Mucosa of stomach (tissue), 1 donor: ENCODE results near the gene MED9.
A peak's percentile ranks its signal among the peaks of the same experiment; 100 is the strongest.
"Not testable (repeated sequence)": the region's sequence is repeated elsewhere in the genome, so short reads cannot be mapped to it uniquely, and the experiment has no call there.

Experiments
- H3K27me3 ChIP-seq: one replicate; pipeline ENCODE4 v1.7.0; 2013; ENCODE audit warnings: mild to moderate bottlenecking, low read length; ENCODE audit not compliant: control insufficient read depth, insufficient read depth
- H3K36me3 ChIP-seq: one replicate; pipeline ENCODE4 v1.7.0; 2013; ENCODE audit warnings: low read length; ENCODE audit not compliant: control insufficient read depth, insufficient read depth
- H3K4me1 ChIP-seq: one replicate; pipeline ENCODE4 v1.7.0; 2013; ENCODE audit warnings: mild to moderate bottlenecking, low read length; ENCODE audit not compliant: control insufficient read depth, insufficient read depth
- H3K4me3 ChIP-seq: one replicate; pipeline ENCODE4 v1.7.0; 2013; ENCODE audit warnings: low read length
- H3K9ac ChIP-seq: one replicate; pipeline ENCODE4 v1.7.0; 2013; ENCODE audit warnings: mild to moderate bottlenecking, low read length, moderate library complexity
- H3K9me3 ChIP-seq: one replicate; pipeline ENCODE4 v1.7.0; 2013; ENCODE audit warnings: mild to moderate bottlenecking, low read length, moderate library complexity; ENCODE audit not compliant: control insufficient read depth
- donor health status: Pancreatic carcinoma.

The MED9 gene

DNA sequence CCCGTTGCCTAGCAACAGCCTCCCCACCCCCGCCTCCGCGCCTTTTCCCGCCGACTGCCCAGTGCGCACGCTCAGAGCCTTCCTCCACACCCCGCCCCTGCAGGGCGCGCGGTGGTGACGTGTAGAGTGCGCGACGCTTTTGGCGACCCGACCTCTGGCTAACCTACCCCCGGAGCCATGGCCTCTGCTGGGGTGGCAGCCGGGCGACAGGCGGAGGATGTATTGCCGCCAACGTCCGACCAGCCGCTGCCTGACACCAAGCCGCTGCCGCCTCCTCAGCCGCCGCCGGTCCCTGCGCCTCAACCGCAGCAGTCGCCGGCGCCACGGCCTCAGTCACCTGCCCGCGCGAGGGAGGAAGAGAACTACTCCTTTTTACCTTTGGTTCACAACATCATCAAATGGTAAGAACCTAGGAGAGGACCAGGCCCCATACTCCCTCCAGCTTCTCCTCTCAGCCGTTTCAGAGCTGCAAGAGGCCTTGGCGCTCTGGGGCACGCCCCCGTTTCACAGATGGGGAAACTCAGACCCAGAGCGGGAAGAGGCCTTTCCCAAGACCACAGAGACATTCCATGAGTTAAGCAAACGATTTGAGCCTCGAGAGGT lies at the start of gene MED9:
MED9 (plus strand) TSS at position 136 of the 603 bp plus-strand sequence; CDS start at position 178, 42 bp downstream.
- H3K27me3 ChIP-seq, result no peaks in the 10 kb centered on the region
- peak within 1 kb of the TSS; percentile 99 for H3K9ac ChIP-seq
- H3K9me3 ChIP-seq, result no peaks in the 10 kb centered on the region
- peaks cover 7% of the 10 kb centered on the region for H3K36me3 ChIP-seq
- H3K4me3 ChIP-seq, result peak within 1 kb of the TSS; percentile 99
- peaks cover 11% of the 10 kb centered on the region for H3K4me1 ChIP-seq

- Histone ChIP-seq H3K9ac (no peak overlapping the region), H3K4me1 (no peaks in the 10 kb centered on the region), H3K27me3 (no peaks in the 10 kb centered on the region), H3K36me3 (no peaks in the 10 kb centered on the region), H3K9me3 (no peaks in the 10 kb centered on the region), H3K4me3 (no peak overlapping the region)
Measured at GRCh38 chr17:17429222-17429621, 47.6 kb upstream of the MED9 start.

DNA sequence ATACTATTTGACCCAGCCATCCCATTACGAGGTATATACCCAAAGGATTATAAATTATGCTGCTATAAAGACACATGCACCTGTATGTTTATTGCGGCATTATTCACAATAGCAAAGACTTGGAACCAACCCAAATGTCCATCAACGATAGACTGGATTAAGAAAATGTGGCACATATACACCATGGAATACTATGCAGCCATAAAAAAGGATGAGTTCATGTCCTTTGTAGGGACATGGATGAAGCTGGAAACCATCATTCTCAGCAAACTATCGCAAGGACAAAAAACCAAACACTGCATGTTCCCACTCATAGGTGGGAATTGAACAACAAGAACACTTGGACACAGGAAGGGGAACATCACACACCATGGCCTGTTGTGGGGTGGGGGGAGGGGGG lies 45.9 kb upstream of the MED9 start:
- H3K9me3 ChIP-seq, H3K36me3 ChIP-seq, H3K9ac ChIP-seq, H3K4me3 ChIP-seq, H3K27me3 ChIP-seq, H3K4me1 ChIP-seq: not testable (repeated sequence)

DNA sequence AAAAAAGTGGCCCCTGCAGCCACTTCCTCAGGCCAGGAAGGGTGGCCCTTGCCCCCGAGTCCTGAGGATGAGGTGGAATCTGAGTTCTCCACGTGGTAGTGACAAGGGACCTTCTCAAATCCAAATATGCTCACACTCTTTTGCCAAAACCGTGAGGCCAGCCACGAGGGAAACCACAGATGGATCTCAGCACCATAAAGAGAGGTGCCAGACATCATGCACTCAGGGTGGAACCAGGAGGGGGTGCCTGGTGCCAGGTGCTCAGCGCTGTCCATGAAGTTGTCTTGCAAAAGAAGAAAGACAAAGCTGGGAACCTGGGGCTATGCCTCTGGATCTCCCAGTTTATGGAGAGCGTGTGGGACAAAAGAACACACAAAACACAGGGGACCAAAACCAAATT lies 45.2 kb upstream of the MED9 start:
- Histone ChIP-seq H3K36me3 (no peaks in the 10 kb centered on the region), H3K4me3 (no peak overlapping the region), H3K4me1 (no peaks in the 10 kb centered on the region), H3K27me3 (no peaks in the 10 kb centered on the region), H3K9me3 (no peaks in the 10 kb centered on the region), H3K9ac (no peak overlapping the region)

DNA sequence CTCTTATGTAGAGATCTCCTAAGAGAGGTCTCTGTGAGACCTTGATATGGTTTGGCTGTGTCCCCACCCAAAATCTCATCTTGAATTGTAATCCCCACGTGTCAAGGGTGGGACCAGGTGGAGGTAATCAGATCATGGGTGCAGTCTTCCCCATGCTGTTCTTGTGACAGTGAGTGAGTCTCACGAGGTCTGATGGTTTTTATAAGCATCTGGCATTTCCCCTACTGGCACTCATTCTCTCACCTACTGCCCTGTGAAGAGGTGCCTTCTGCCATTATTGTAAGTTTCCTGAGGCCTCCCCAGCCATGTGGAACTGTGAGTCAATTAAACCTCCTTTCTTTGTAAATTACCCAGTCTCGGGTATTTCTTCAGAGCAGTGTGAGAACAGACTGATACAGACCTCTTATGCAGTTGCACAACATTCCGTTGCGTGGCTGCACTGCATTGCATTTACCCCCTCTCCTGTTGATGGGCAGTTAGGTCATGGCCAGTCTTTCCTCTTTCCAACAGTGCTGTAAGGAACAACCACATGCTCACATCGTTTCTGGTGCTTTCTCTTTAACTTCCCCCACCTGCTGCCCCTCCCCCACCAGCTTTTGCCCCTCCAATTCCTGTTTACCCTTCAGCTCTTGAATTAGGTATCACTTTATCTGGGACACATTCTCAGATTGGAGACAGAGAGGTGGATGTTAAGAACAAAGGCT lies 43.6 kb upstream of the MED9 start:
- H3K27me3 ChIP-seq, result no peaks in the 10 kb centered on the region
- no peaks in the 10 kb centered on the region for H3K36me3 ChIP-seq
- H3K9me3 ChIP-seq, result no peaks in the 10 kb centered on the region
- no peaks in the 10 kb centered on the region for H3K4me1 ChIP-seq
- no peak overlapping the region for H3K4me3 ChIP-seq
- H3K9ac ChIP-seq, result no peak overlapping the region

DNA sequence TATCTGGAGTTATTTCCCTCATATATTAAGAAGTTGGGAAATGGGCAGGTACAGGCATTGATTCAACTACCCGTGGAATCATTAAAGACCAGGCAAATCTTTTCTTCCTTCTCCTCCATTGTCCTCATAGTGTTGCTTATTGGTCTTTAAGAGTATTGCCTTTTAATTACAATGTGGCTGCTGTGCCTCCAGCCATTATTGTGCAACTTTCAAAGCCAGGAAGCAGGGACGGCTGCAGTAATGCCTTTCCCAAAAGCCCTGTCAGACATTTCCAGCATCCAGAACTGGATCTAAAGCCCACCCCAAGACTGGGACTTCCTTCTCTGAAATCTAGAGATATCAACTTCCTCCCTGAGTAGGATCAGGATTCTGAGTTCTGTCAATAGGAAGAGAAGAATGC lies 42.3 kb upstream of the MED9 start:
- H3K27me3 ChIP-seq, result no peaks in the 10 kb centered on the region
- no peak overlapping the region for H3K9ac ChIP-seq
- H3K4me3 ChIP-seq, result no peak overlapping the region
- no peaks in the 10 kb centered on the region for H3K36me3 ChIP-seq
- no peaks in the 10 kb centered on the region for H3K9me3 ChIP-seq
- H3K4me1 ChIP-seq, result no peaks in the 10 kb centered on the region

- Histone ChIP-seq H3K4me3 (no peak overlapping the region), H3K36me3 (no peaks in the 10 kb centered on the region), H3K9me3 (no peaks in the 10 kb centered on the region), H3K27me3 (no peaks in the 10 kb centered on the region), H3K4me1 (no peaks in the 10 kb centered on the region), H3K9ac (no peak overlapping the region)
Measured at GRCh38 chr17:17435323-17435722, 41.5 kb upstream of the MED9 start.

- no peak overlapping the region for H3K4me3 ChIP-seq
- no peak overlapping the region for H3K9ac ChIP-seq
- H3K27me3 ChIP-seq, result no peaks in the 10 kb centered on the region
- no peaks in the 10 kb centered on the region for H3K4me1 ChIP-seq
- no peaks in the 10 kb centered on the region for H3K9me3 ChIP-seq
- H3K36me3 ChIP-seq, result no peaks in the 10 kb centered on the region
Measured at GRCh38 chr17:17437461-17437860, 39.3 kb upstream of the MED9 start.

GRCh38 chr17:17437893-17438292 lies 38.9 kb upstream of the MED9 start:
- Histone ChIP-seq H3K36me3 (no peaks in the 10 kb centered on the region), H3K9me3 (no peaks in the 10 kb centered on the region)

GRCh38 chr17:17440010-17440843 lies 36.6 kb upstream of the MED9 start:
- Histone ChIP-seq H3K9me3 (no peaks in the 10 kb centered on the region), H3K4me3 (no peak overlapping the region), H3K27me3 (no peaks in the 10 kb centered on the region), H3K36me3 (no peaks in the 10 kb centered on the region), H3K4me1 (peaks cover 3% of the 10 kb centered on the region), H3K9ac (no peak overlapping the region)

More at GRCh38 chr17:17437893-17438292, 38.9 kb upstream of the MED9 start:
- no peaks in the 10 kb centered on the region for H3K4me1 ChIP-seq
- no peak overlapping the region for H3K9ac ChIP-seq
- no peaks in the 10 kb centered on the region for H3K27me3 ChIP-seq
- H3K4me3 ChIP-seq, result no peak overlapping the region

DNA sequence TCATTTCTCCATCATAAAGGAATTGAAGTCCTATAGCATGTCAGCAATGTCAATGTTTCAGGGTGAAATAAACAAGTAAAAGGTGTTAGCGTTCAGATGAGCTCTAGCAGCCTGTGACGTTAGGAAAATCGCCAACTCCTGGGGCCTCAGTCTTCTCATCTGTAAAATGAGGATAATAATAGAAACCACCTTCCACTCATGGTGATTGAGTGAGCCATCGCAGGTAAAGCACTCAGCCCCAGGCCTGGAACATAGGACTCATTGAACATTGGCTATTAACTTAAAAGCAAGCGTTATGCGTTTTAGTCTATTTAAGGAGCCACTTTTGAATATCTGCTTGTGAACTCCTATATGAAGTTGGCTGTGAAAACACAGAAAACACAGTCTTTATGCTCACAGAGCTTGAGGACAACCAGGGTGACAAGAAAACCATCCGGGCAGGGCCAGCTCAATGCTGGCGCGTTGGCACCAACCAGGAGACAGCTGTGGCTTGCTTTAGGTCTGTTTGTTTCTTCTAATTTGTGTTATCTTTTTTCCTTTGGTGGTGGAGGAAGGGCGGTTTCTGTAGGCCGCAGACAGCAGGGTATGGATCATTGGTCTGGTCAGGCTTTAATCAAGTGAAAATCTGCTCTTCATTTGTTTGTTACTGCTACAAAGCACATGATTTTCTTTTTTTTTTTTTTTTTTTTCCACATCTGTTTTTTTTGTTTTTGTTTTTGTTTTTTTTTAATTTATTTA lies 35.7 kb upstream of the MED9 start:
- no peak overlapping the region for H3K4me3 ChIP-seq
- H3K9me3 ChIP-seq, result no peaks in the 10 kb centered on the region

More for the DNA sequence above, 35.7 kb upstream of the MED9 start:
- Histone ChIP-seq H3K27me3 (no peaks in the 10 kb centered on the region), H3K36me3 (no peaks in the 10 kb centered on the region), H3K4me1 (peaks cover 11% of the 10 kb centered on the region), H3K9ac (no peak overlapping the region)
